IMR-90 (cell line): ENCODE measurements around the gene HOXD10. TPM values are rescaled to one million over a fixed set of nuclear protein-coding genes. Genes with fewer than 3 reads are reported as not detected.

Experiments
- ATAC-seq: fragments of 200-7000 bp; cut with Tn5 transposase; 2 replicates; pipeline ENCODE4 v1.9.1; 2020; ENCODE audit warnings: low read depth, mild to moderate bottlenecking, moderate library complexity
- BruUV-seq: library from RNA; stranded (reverse); fragments of 400-500 nt; replicated peaks from 2 replicates; lab custom pipeline; 2021; lab: Mats Ljungman, UMichigan
- CTCF ChIA-PET: fragments of 300-600 bp; formaldehyde crosslinking; extraction: SDS; loops from one replicate; lab custom pipeline; 2021; ENCODE audit warnings: antibody characterized with exemption; lab: Yijun Ruan, JAX
- POLR2A ChIA-PET: fragments of 300-600 bp; sonication (Branson Sonifier 250); formaldehyde crosslinking; loops from one replicate; lab custom pipeline; 2022; ENCODE audit warnings: antibody characterized with exemption; ENCODE audit not compliant: unreplicated experiment; lab: Charles Lee
- DNase-seq: peaks from one replicate; pipeline ENCODE4 v3.0.0; 2013
- H2AFZ ChIP-seq: replicated peaks from 2 replicates; pipeline ENCODE3; 2013; ENCODE audit warnings: low read length, mild to moderate bottlenecking; ENCODE audit not compliant: poor library complexity
- H2AK5ac ChIP-seq: 2 replicates; pipeline ENCODE4 v1.6.1; 2013; ENCODE audit warnings: low read depth, low read length, inconsistent platforms
- H2AK9ac ChIP-seq: replicated peaks from 2 replicates; pipeline ENCODE3; 2013; ENCODE audit warnings: mild to moderate bottlenecking, low read depth, low read length, moderate library complexity; ENCODE audit not compliant: poor library complexity
- H2BK120ac ChIP-seq: 2 replicates; pipeline ENCODE4 v1.6.1; 2013; ENCODE audit warnings: low read depth, low read length, inconsistent platforms
- H2BK15ac ChIP-seq: 3 replicates; pipeline ENCODE4 v1.6.1; 2013; ENCODE audit warnings: low read depth, low read length, inconsistent platforms
- H2BK20ac ChIP-seq: 2 replicates; pipeline ENCODE4 v1.6.1; 2013; ENCODE audit warnings: low read depth, mild to moderate bottlenecking, inconsistent platforms, low read length, moderate library complexity
- H2BK5ac ChIP-seq: 2 replicates; pipeline ENCODE4 v1.6.1; 2013; ENCODE audit warnings: mild to moderate bottlenecking, low read depth, low read length, inconsistent platforms; ENCODE audit not compliant: poor library complexity, severe bottlenecking
- H3K14ac ChIP-seq: replicated peaks from 2 replicates; pipeline ENCODE4 v1.6.1; 2013; ENCODE audit warnings: low read depth, low read length, inconsistent platforms
- H3K18ac ChIP-seq: 2 replicates; pipeline ENCODE4 v1.6.1; 2013; ENCODE audit warnings: low read depth, low read length, control low read depth
- H3K23ac ChIP-seq: 2 replicates; pipeline ENCODE4 v1.6.1; 2013; ENCODE audit warnings: low read depth, low read length, inconsistent platforms
- H3K27ac ChIP-seq: 2 replicates; pipeline ENCODE4 v1.5.1; 2013; ENCODE audit warnings: mild to moderate bottlenecking, control low read depth, low read length; ENCODE audit not compliant: insufficient read depth
- H3K27me3 ChIP-seq: 2 replicates; pipeline ENCODE4 v1.6.1; 2013; ENCODE audit warnings: low read length; ENCODE audit not compliant: control insufficient read depth, insufficient read depth
- H3K36me3 ChIP-seq: 2 replicates; pipeline ENCODE4 v1.6.1; 2013; ENCODE audit warnings: low read length, mixed read lengths; ENCODE audit not compliant: control insufficient read depth, insufficient read depth
- H3K4ac ChIP-seq: 2 replicates; pipeline ENCODE4 v1.6.1; 2013; ENCODE audit warnings: low read depth, low read length, inconsistent platforms
- H3K4me1 ChIP-seq: 2 replicates; pipeline ENCODE4 v1.6.1; 2013; ENCODE audit warnings: low read length, mixed read lengths; ENCODE audit not compliant: control insufficient read depth, insufficient read depth
- H3K4me2 ChIP-seq: 2 replicates; pipeline ENCODE4 v1.6.1; 2013; ENCODE audit warnings: low read depth, mild to moderate bottlenecking, control low read depth, low read length, moderate library complexity
- H3K4me3 ChIP-seq: 2 replicates; pipeline ENCODE4 v1.5.1; 2013; ENCODE audit warnings: low read depth, mild to moderate bottlenecking, control low read depth, low read length, moderate library complexity; ENCODE audit not compliant: insufficient read depth
- H3K56ac ChIP-seq: 2 replicates; pipeline ENCODE4 v1.6.1; 2013; ENCODE audit warnings: low read length, inconsistent platforms; ENCODE audit not compliant: insufficient read depth; ENCODE audit errors: extremely low read depth
- H3K79me1 ChIP-seq, 2 experiments: 2 replicates each; pipeline ENCODE4 v1.6.1; 2013; ENCODE audit warnings: low read length in 2 of 2, inconsistent platforms in 1 of 2, low read depth in 1 of 2
- H3K9ac ChIP-seq: 2 replicates; pipeline ENCODE4 v1.6.1; 2013; ENCODE audit warnings: low read depth, low read length, control low read depth
- H3K9me1 ChIP-seq: 2 replicates; pipeline ENCODE4 v1.6.1; 2013; ENCODE audit warnings: low read length, inconsistent platforms; ENCODE audit not compliant: insufficient read depth
- H3K9me3 ChIP-seq: 2 replicates; pipeline ENCODE4 v1.6.1; 2013; ENCODE audit warnings: low read length; ENCODE audit not compliant: control insufficient read depth, insufficient read depth
- H4K20me1 ChIP-seq: 2 replicates; pipeline ENCODE4 v1.6.1; 2013; ENCODE audit warnings: low read length, inconsistent platforms; ENCODE audit not compliant: insufficient read depth
- H4K5ac ChIP-seq: 2 replicates; pipeline ENCODE4 v1.6.1; 2013; ENCODE audit warnings: mild to moderate bottlenecking, low read depth, low read length, control low read depth
- H4K8ac ChIP-seq, 2 experiments: 2 replicates each; pipeline ENCODE4 v1.6.1; 2013; ENCODE audit warnings: low read depth in 2 of 2, low read length in 2 of 2, control low read depth in 1 of 2, inconsistent platforms in 1 of 2
- H4K91ac ChIP-seq: 2 replicates; pipeline ENCODE4 v1.6.1; 2013; ENCODE audit warnings: low read depth, low read length, inconsistent platforms; ENCODE audit not compliant: insufficient read depth
- CEBPB ChIP-seq: IDR thresholded peaks from 2 replicates; pipeline ENCODE4 v1.6.1; 2012; ENCODE audit warnings: low read depth, low read length, improper control_type of control experiment
- CTCF ChIP-seq: conservative IDR thresholded peaks from 2 replicates; pipeline ENCODE4 v1.5.1; 2012; ENCODE audit warnings: mild to moderate bottlenecking, low read depth, low read length, improper control_type of control experiment
- RFX5 ChIP-seq: IDR thresholded peaks from 2 replicates; pipeline ENCODE4 v1.8.0; 2012; ENCODE audit warnings: low read depth, mild to moderate bottlenecking, low read length, moderate library complexity
- WGBS, 2 experiments: methylation state at CpG; one replicate each; pipeline versions ENCODE4 v1.1.5 to v1.1.7; 2013; ENCODE audit warnings: missing lambda C conversion rate in 2 of 2; ENCODE audit not compliant: insufficient read length in 1 of 2; ENCODE audit errors: extremely low coverage in 2 of 2; 5-methylcytosine and 5-hydroxymethylcytosine counted together
- dilution Hi-C: fragments of 300-500 bp; cut with HindIII; formaldehyde crosslinking; loops from one replicate; pipeline ENCODE4 v1.14.3; 2018; ENCODE audit warnings: low sequenced_read_pairs; ENCODE audit not compliant: unreplicated experiment
- in situ Hi-C: fragments of 300-500 bp; cut with MboI; formaldehyde crosslinking; loops from 3 replicates; pipeline ENCODE4 v1.14.3; 2019; ENCODE audit warnings: low sequenced_read_pairs, inconsistent platforms, mixed read lengths
- intact Hi-C: fragments of 100-400 bp; cut with micrococcal nuclease; formaldehyde crosslinking; loops from 2 replicates; pipeline ENCODE4 v1.10.0; 2022
- polyA plus RNA-seq, 3 experiments: library from polyadenylated mRNA; depleted of rRNA; stranded (reverse); fragments of >200 nt; gene quantifications; 2 replicates each; pipeline ENCODE4 v1.2.3, GENCODE V29; 2012; ENCODE audit warnings: low replicate concordance in 1 of 3
- total RNA-seq: library from RNA; depleted of rRNA; stranded (reverse); fragments of >200 nt; gene quantifications from 2 replicates; pipeline ENCODE4 v1.2.3, GENCODE V29; 2012

The HOXD10 gene
- total and polyA plus RNA-seq, 2 of the 4 experiments (the other 2 are of a cell fraction), result not detected

GRCh38 chr2:176146101-176146500 lies 29.5 kb downstream of the HOXD10 start:
- POLR2A ChIA-PET, result no interaction called here

More at GRCh38 chr2:176146101-176146500, 29.5 kb downstream of the HOXD10 start:
- intact Hi-C loops, result no loop called here
- Histone ChIP-seq H3K23ac (no peak overlapping the region), H2AK9ac (no peak overlapping the region), H3K4me3 (no peak overlapping the region), H2BK5ac (no peak overlapping the region), H3K14ac (no peak overlapping the region), H2AFZ (no peak overlapping the region), H2BK120ac (no peak overlapping the region), H3K4me1 (no peaks in the 10 kb centered on the region), H2BK20ac (no peak overlapping the region), H4K8ac (no peak overlapping the region), H3K18ac (no peak overlapping the region), H2BK15ac (no peak overlapping the region), H3K56ac (no peak overlapping the region), H2AK5ac (no peak overlapping the region), H3K9me3 (peaks cover 3% of the 10 kb centered on the region; the same call in 1 of the 2 replicates), H3K4ac (no peak overlapping the region), H3K4me2 (no peak overlapping the region), H3K27ac (no peak overlapping the region), H4K20me1 (no peaks in the 10 kb centered on the region), H4K5ac (no peak overlapping the region), H3K36me3 (no peaks in the 10 kb centered on the region), H3K9ac (no peak overlapping the region), H3K9me1 (no peaks in the 10 kb centered on the region), H3K27me3 (peaks cover 72% of the 10 kb centered on the region), H4K91ac (no peak overlapping the region), H3K79me1 (no peaks in the 10 kb centered on the region)
- in situ Hi-C loops, result no loop called here
- TF ChIP-seq CTCF (no peak), CEBPB (no peak), RFX5 (no peak)
- dilution Hi-C loops, result no loop called here
- DNase-seq (no peak), ATAC-seq (no peak)
- no CpG with 5 or more reads among the region's 6 CpGs for WGBS, 2 experiments
- BruUV-seq, result no TSS peak
- CTCF ChIA-PET, result interaction anchor here (1.8 kb wide), 1 partner anchor 309 kb away, joined by 7 read pairs; no protein-coding TSS in a partner anchor
